GM23338 (cell line): ENCODE measurements around the gene MND1. TPM values are rescaled to one million over a fixed set of nuclear protein-coding genes. Genes with fewer than 3 reads are reported as not detected.
A peak's percentile ranks its signal among the peaks of the same experiment; 100 is the strongest.

Experiments used
- ATAC-seq: fragments of 200-7000 bp; cut with Tn5 transposase; 3 replicates; pipeline ENCODE4 v1.9.1; 2020
- DNase-seq: peaks from one replicate; pipeline ENCODE4 v3.0.0-alpha.2; 2015; ENCODE audit warnings: low spot score
- H2AFZ ChIP-seq: fragments of 200-600 bp; sonication (generic); 2 replicates; pipeline ENCODE4 v1.8.0; 2016; ENCODE audit warnings: antibody characterized with exemption, mild to moderate bottlenecking, moderate library complexity
- H3F3A ChIP-seq: fragments of 200-600 bp; sonication (generic); replicated peaks from 2 replicates; pipeline ENCODE4 v1.8.0; 2017; ENCODE audit warnings: antibody characterized with exemption, mixed run types, low read depth
- H3K27ac ChIP-seq: fragments of 200-600 bp; sonication (generic); 2 replicates; pipeline ENCODE4 v1.6.1; 2016; ENCODE audit warnings: low read depth
- H3K27me3 ChIP-seq: fragments of 200-600 bp; sonication (generic); 2 replicates; pipeline ENCODE4 v1.8.0; 2016; ENCODE audit warnings: mild to moderate bottlenecking, mixed run types, moderate library complexity; ENCODE audit not compliant: insufficient read depth
- H3K36me3 ChIP-seq: fragments of 200-600 bp; sonication (generic); 2 replicates; pipeline ENCODE4 v1.8.0; 2016; ENCODE audit warnings: mild to moderate bottlenecking; ENCODE audit not compliant: insufficient read depth
- H3K4me1 ChIP-seq: fragments of 200-600 bp; sonication (generic); 2 replicates; pipeline ENCODE4 v1.8.0; 2016; ENCODE audit warnings: mild to moderate bottlenecking, moderate library complexity; ENCODE audit not compliant: insufficient read depth
- H3K4me2 ChIP-seq: fragments of 200-600 bp; sonication (generic); 2 replicates; pipeline ENCODE4 v1.7.1; 2017; ENCODE audit warnings: mixed run types
- H3K4me3 ChIP-seq: fragments of 200-600 bp; sonication (generic); 2 replicates; pipeline ENCODE4 v1.6.1; 2016; ENCODE audit warnings: mixed run types
- H3K79me2 ChIP-seq: fragments of 200-600 bp; sonication (generic); replicated peaks from 2 replicates; pipeline ENCODE4 v1.8.0; 2017; ENCODE audit warnings: mild to moderate bottlenecking; ENCODE audit not compliant: insufficient read depth
- H3K9me2 ChIP-seq: fragments of 200-600 bp; sonication (generic); 2 replicates; pipeline ENCODE4 v1.8.0; 2017; ENCODE audit not compliant: insufficient read depth
- H4K20me1 ChIP-seq: fragments of 200-600 bp; sonication (generic); replicated peaks from 2 replicates; pipeline ENCODE4 v1.8.0; 2017; ENCODE audit warnings: mild to moderate bottlenecking; ENCODE audit not compliant: insufficient read depth
- H3K27ac Mint-ChIP-seq: 2 replicates; pipeline ENCODE4 v1.8.0; 2020; ENCODE audit warnings: inconsistent platforms, mild to moderate bottlenecking, moderate library complexity, mixed read lengths
- H3K27me3 Mint-ChIP-seq: 3 replicates; pipeline ENCODE4 v1.8.0; 2022; ENCODE audit warnings: low read depth, mild to moderate bottlenecking, moderate library complexity, mixed read lengths, inconsistent platforms; ENCODE audit not compliant: insufficient read depth, poor library complexity
- H3K36me3 Mint-ChIP-seq: 3 replicates; pipeline ENCODE4 v1.8.0; 2021; ENCODE audit warnings: low read depth, mild to moderate bottlenecking, inconsistent platforms, moderate library complexity, mixed read lengths
- H3K4me1 Mint-ChIP-seq: 3 replicates; pipeline ENCODE4 v1.8.0; 2020; ENCODE audit warnings: mild to moderate bottlenecking, inconsistent platforms, mixed read lengths
- H3K4me3 Mint-ChIP-seq: 3 replicates; pipeline ENCODE4 v1.8.0; 2021; ENCODE audit warnings: moderate library complexity, mild to moderate bottlenecking, inconsistent platforms, mixed read lengths
- H3K9me3 Mint-ChIP-seq: 3 replicates; pipeline ENCODE4 v1.8.0; 2020; ENCODE audit warnings: moderate library complexity, mild to moderate bottlenecking, inconsistent platforms, mixed read lengths
- CREB1 ChIP-seq: fragments of 250-450 bp; sonication (Bioruptor Pico); IDR thresholded peaks from 2 replicates; pipeline ENCODE4 v1.5.0; 2020; ENCODE audit warnings: low read depth, mild to moderate bottlenecking, moderate library complexity
- EZH2 ChIP-seq: fragments of 200-600 bp; sonication (generic); IDR thresholded peaks from one replicate; pipeline ENCODE4 v1.8.0; 2017; ENCODE audit warnings: antibody characterized with exemption, mild to moderate bottlenecking, low read depth; ENCODE audit not compliant: unreplicated experiment
- EZH2phosphoT487 ChIP-seq: fragments of 200-600 bp; sonication (generic); IDR thresholded peaks from one replicate; pipeline ENCODE4 v1.8.1; 2018; ENCODE audit warnings: antibody characterized with exemption; ENCODE audit not compliant: unreplicated experiment
- JUNB ChIP-seq: IDR thresholded peaks from one replicate; pipeline ENCODE4 v1.6.1; 2016; ENCODE audit warnings: antibody characterized with exemption; ENCODE audit not compliant: unreplicated experiment
- NANOG ChIP-seq: IDR thresholded peaks from 2 replicates; pipeline ENCODE4 v1.6.1; 2016; ENCODE audit warnings: antibody characterized with exemption, borderline replicate concordance
- POLR2AphosphoS5 ChIP-seq: IDR thresholded peaks from 2 replicates; pipeline ENCODE4 v1.6.1; 2016; ENCODE audit warnings: antibody characterized with exemption, low read depth
- REST ChIP-seq: IDR thresholded peaks from one replicate; pipeline ENCODE4 v1.6.1; 2018; ENCODE audit warnings: antibody characterized with exemption; ENCODE audit not compliant: unreplicated experiment
- STAT1 ChIP-seq: IDR thresholded peaks from one replicate; pipeline ENCODE4 v1.6.1; 2016; ENCODE audit warnings: antibody characterized with exemption; ENCODE audit not compliant: unreplicated experiment
- ZNF114 ChIP-seq: fragments of 250-450 bp; sonication (Bioruptor Pico); IDR thresholded peaks from 2 replicates; pipeline ENCODE4 v1.5.0; 2020; ENCODE audit warnings: mild to moderate bottlenecking, moderate library complexity
- ZNF331 ChIP-seq: fragments of 250-450 bp; sonication (Bioruptor Pico); IDR thresholded peaks from 2 replicates; pipeline ENCODE4 v1.5.0; 2020; ENCODE audit warnings: low read depth, mild to moderate bottlenecking, moderate library complexity
- ZNF462 ChIP-seq: fragments of 250-450 bp; sonication (Bioruptor Pico); IDR thresholded peaks from 2 replicates; pipeline ENCODE4 v1.5.0; 2020; ENCODE audit warnings: mild to moderate bottlenecking, moderate library complexity
- polyA plus RNA-seq: library from polyadenylated mRNA; unstranded; fragments of >200 nt; fragmentation: Nextera tagmentation; extraction: Ambion mirVana; gene quantifications from 2 replicates; pipeline ENCODE4 v1.2.1, GENCODE V29; 2016
- total RNA-seq: library from RNA; depleted of rRNA; stranded (reverse); fragments of >200 nt; shearing (Covaris generic); gene quantifications from 2 replicates; pipeline ENCODE4 v1.2.3, GENCODE V29; 2014
- TF ChIP-seq, protein P1 (sequence below), 2 experiments: fragments of 200-600 bp in 1 of 2; sonication (generic) in 1 of 2; conservative IDR thresholded peaks; 2 replicates each; pipeline versions ENCODE4 v1.5.1 to v1.6.1; 2016 to 2017; ENCODE audit warnings: antibody characterized with exemption in 2 of 2, low read depth in 2 of 2, mild to moderate bottlenecking in 2 of 2, moderate library complexity in 1 of 2
- TF ChIP-seq, protein P2 (sequence below): IDR thresholded peaks from 2 replicates; pipeline ENCODE4 v1.6.1; 2016; ENCODE audit warnings: antibody characterized with exemption

MND1 gene
- total and polyA plus RNA-seq, 2 experiments from 2014 or later, result 22.5 to 63.5 TPM

GRCh38 chr4:153383131-153383530 is 38.6 kb downstream of the MND1 start:
- no peaks in the 10 kb centered on the region for H4K20me1 ChIP-seq
- no peak overlapping the region for H2AFZ ChIP-seq
- no peaks in the 10 kb centered on the region for H3F3A ChIP-seq
- TF ChIP-seq EZH2phosphoT487, result no peak
- no peak for TF ChIP-seq ZNF462
- no peak for TF ChIP-seq EZH2
- TF ChIP-seq POLR2AphosphoS5, result no peak
- no peak for TF ChIP-seq REST
- TF ChIP-seq NANOG, result no peak
- TF ChIP-seq, protein P1, sequence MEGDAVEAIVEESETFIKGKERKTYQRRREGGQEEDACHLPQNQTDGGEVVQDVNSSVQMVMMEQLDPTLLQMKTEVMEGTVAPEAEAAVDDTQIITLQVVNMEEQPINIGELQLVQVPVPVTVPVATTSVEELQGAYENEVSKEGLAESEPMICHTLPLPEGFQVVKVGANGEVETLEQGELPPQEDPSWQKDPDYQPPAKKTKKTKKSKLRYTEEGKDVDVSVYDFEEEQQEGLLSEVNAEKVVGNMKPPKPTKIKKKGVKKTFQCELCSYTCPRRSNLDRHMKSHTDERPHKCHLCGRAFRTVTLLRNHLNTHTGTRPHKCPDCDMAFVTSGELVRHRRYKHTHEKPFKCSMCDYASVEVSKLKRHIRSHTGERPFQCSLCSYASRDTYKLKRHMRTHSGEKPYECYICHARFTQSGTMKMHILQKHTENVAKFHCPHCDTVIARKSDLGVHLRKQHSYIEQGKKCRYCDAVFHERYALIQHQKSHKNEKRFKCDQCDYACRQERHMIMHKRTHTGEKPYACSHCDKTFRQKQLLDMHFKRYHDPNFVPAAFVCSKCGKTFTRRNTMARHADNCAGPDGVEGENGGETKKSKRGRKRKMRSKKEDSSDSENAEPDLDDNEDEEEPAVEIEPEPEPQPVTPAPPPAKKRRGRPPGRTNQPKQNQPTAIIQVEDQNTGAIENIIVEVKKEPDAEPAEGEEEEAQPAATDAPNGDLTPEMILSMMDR (conservative IDR thresholded peaks at IDR 0.05; ENCODE audit: low read depth in 2 of 2), result no peak
- TF ChIP-seq CREB1 (CRISPR knock-in tag), result no peak
- no peak for TF ChIP-seq ZNF331 (CRISPR knock-in tag)
- TF ChIP-seq STAT1, result no peak
- TF ChIP-seq ZNF114 (CRISPR knock-in tag), result no peak
- no peak for TF ChIP-seq JUNB
- TF ChIP-seq, protein P2, sequence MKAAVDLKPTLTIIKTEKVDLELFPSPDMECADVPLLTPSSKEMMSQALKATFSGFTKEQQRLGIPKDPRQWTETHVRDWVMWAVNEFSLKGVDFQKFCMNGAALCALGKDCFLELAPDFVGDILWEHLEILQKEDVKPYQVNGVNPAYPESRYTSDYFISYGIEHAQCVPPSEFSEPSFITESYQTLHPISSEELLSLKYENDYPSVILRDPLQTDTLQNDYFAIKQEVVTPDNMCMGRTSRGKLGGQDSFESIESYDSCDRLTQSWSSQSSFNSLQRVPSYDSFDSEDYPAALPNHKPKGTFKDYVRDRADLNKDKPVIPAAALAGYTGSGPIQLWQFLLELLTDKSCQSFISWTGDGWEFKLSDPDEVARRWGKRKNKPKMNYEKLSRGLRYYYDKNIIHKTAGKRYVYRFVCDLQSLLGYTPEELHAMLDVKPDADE, result no peak
- H3K27me3 Mint-ChIP-seq, result no peaks in the 10 kb centered on the region
- no peaks in the 10 kb centered on the region for H3K36me3 ChIP-seq
- peaks cover 11% of the 10 kb centered on the region; the same call in 1 of the 3 replicates for H3K36me3 Mint-ChIP-seq
- no peaks in the 10 kb centered on the region for H3K9me2 ChIP-seq
- no peak overlapping the region for H3K4me3 Mint-ChIP-seq
- H3K4me3 ChIP-seq, result no peak overlapping the region
- H3K9me3 Mint-ChIP-seq, result no peaks in the 10 kb centered on the region
- H3K4me1 ChIP-seq, result no peaks in the 10 kb centered on the region
- no peaks in the 10 kb centered on the region for H3K79me2 ChIP-seq
- no peak overlapping the region for H3K4me2 ChIP-seq
- H3K27ac ChIP-seq, result peak overlapping the region; percentile 58
- peaks cover 6% of the 10 kb centered on the region for H3K4me1 Mint-ChIP-seq
- no peaks in the 10 kb centered on the region for H3K27me3 ChIP-seq
- H3K27ac Mint-ChIP-seq, result peak overlapping the region; percentile 30; the same call in 1 of the 2 replicates
- no peak for DNase-seq
- ATAC-seq, result no peak
